NCI-H748 (cell line): ENCODE measurements around the gene IL32.
"Not testable (repeated sequence)": the region's sequence is repeated elsewhere in the genome, so short reads cannot be mapped to it uniquely, and the experiment has no call there.

ENCODE experiments used
- DNase-seq: peaks from one replicate; lab custom pipeline; 2025; ENCODE audit not compliant: unreplicated experiment; lab: John Stamatoyannopoulos, UW

The IL32 gene

GRCh38 chr16:3051009-3051408, 14.4 kb upstream of the IL32 start:
- DNase-seq = peak; percentile 22

- no peak for DNase-seq
Observed at GRCh38 chr16:3051494-3051893, 13.9 kb upstream of the IL32 start.

- DNase-seq = not testable (repeated sequence)
Observed at GRCh38 chr16:3052571-3053329, 12.7 kb upstream of the IL32 start.

GRCh38 chr16:3053330-3053710, 12.1 kb upstream of the IL32 start:
- DNase-seq = not testable (repeated sequence)

- no peak for DNase-seq
Observed at GRCh38 chr16:3054965-3055733, 10.3 kb upstream of the IL32 start.

GRCh38 chr16:3055734-3056115, 9.7 kb upstream of the IL32 start:
- DNase-seq = not testable (repeated sequence)

GRCh38 chr16:3056336-3057180, 8.9 kb upstream of the IL32 start:
- no peak for DNase-seq

GRCh38 chr16:3057181-3058138, 8.0 kb upstream of the IL32 start:
- no peak for DNase-seq

GRCh38 chr16:3058139-3059030, 7.1 kb upstream of the IL32 start:
- peak; percentile 55 for DNase-seq

- DNase-seq = peak; percentile 78
Observed at GRCh38 chr16:3059041-3059722, 6.3 kb upstream of the IL32 start.

- no peak for DNase-seq
Observed at GRCh38 chr16:3059723-3060242, 5.7 kb upstream of the IL32 start.

- no peak for DNase-seq
Observed at GRCh38 chr16:3060339-3061127, 4.9 kb upstream of the IL32 start.

GRCh38 chr16:3062553-3062952, 2.9 kb upstream of the IL32 start:
- no peak for DNase-seq

GRCh38 chr16:3063625-3064386, 1.6 kb upstream of the IL32 start:
- DNase-seq = no peak

GRCh38 chr16:3065742-3066439, 451 bp downstream of the IL32 start:
- no peak for DNase-seq

GRCh38 chr16:3066440-3066748, 954 bp downstream of the IL32 start:
- no peak for DNase-seq

GRCh38 chr16:3068487-3068886, 3.0 kb downstream of the IL32 start:
- DNase-seq = no peak
